H9 (cell line): ENCODE measurements around the gene KRT34. TPM values are rescaled to one million over a fixed set of nuclear protein-coding genes. Genes with fewer than 3 reads are reported as not detected.

Experiments
- DNase-seq: peaks from one replicate; pipeline ENCODE4 v3.0.0-alpha.2; 2017
- H2AFZ ChIP-seq: one replicate; pipeline ENCODE4 v1.6.1; 2013; ENCODE audit warnings: mild to moderate bottlenecking, low read length, control low read depth, moderate library complexity
- H2AK5ac ChIP-seq: 2 replicates; pipeline ENCODE4 v1.6.1; 2013; ENCODE audit warnings: low read length, control low read depth, mixed read lengths; ENCODE audit not compliant: insufficient read length
- H2BK120ac ChIP-seq: one replicate; pipeline ENCODE4 v1.6.1; 2013; ENCODE audit warnings: low read depth, mild to moderate bottlenecking, low read length, control low read depth, inconsistent platforms; ENCODE audit not compliant: poor library complexity, severe bottlenecking
- H2BK12ac ChIP-seq: 2 replicates; pipeline ENCODE4 v1.6.1; 2013; ENCODE audit warnings: low read length, control low read depth, mixed read lengths, low read depth; ENCODE audit not compliant: insufficient read length
- H2BK15ac ChIP-seq: 2 replicates; pipeline ENCODE4 v1.6.1; 2013; ENCODE audit warnings: low read depth, low read length, control low read depth
- H2BK20ac ChIP-seq: one replicate; pipeline ENCODE4 v1.6.1; 2013; ENCODE audit warnings: low read depth, mild to moderate bottlenecking, low read length, control low read depth, inconsistent platforms; ENCODE audit not compliant: poor library complexity, severe bottlenecking
- H2BK5ac ChIP-seq: 2 replicates; pipeline ENCODE4 v1.6.1; 2013; ENCODE audit warnings: low read length, control low read depth, mixed read lengths; ENCODE audit not compliant: insufficient read length
- H3K14ac ChIP-seq: 2 replicates; pipeline ENCODE4 v1.6.1; 2013; ENCODE audit warnings: low read length, control low read depth; ENCODE audit not compliant: insufficient read depth
- H3K18ac ChIP-seq: 2 replicates; pipeline ENCODE4 v1.6.1; 2013; ENCODE audit warnings: low read depth, mild to moderate bottlenecking, mixed read lengths, low read length, control low read depth; ENCODE audit not compliant: insufficient read length
- H3K23ac ChIP-seq: 2 replicates; pipeline ENCODE4 v1.6.1; 2013; ENCODE audit warnings: low read length, control low read depth, mixed read lengths, low read depth; ENCODE audit not compliant: insufficient read length
- H3K23me2 ChIP-seq: 2 replicates; pipeline ENCODE4 v1.6.1; 2013; ENCODE audit warnings: low read depth, mild to moderate bottlenecking, mixed read lengths, low read length, control low read depth; ENCODE audit not compliant: insufficient read length, poor library complexity, severe bottlenecking
- H3K27ac ChIP-seq: 2 replicates; pipeline ENCODE4 v1.5.1; 2013; ENCODE audit warnings: low read length, control low read depth, mixed read lengths, low read depth; ENCODE audit not compliant: insufficient read length
- H3K27me3 ChIP-seq: 2 replicates; pipeline ENCODE4 v1.6.1; 2013; ENCODE audit warnings: low read length, control low read depth, inconsistent platforms; ENCODE audit not compliant: insufficient read depth
- H3K4ac ChIP-seq: 2 replicates; pipeline ENCODE4 v1.6.1; 2013; ENCODE audit warnings: low read depth, mild to moderate bottlenecking, control low read depth, inconsistent platforms, low read length, moderate library complexity
- H3K4me1 ChIP-seq: 2 replicates; pipeline ENCODE4 v1.6.1; 2013; ENCODE audit warnings: low read length, control low read depth, inconsistent platforms; ENCODE audit not compliant: insufficient read depth
- H3K4me2 ChIP-seq: 2 replicates; pipeline ENCODE4 v1.6.1; 2013; ENCODE audit warnings: low read length, control low read depth, mixed read lengths; ENCODE audit not compliant: insufficient read length, insufficient read depth
- H3K56ac ChIP-seq: 2 replicates; pipeline ENCODE4 v1.6.1; 2013; ENCODE audit warnings: low read depth, mild to moderate bottlenecking, mixed read lengths, low read length, control low read depth; ENCODE audit not compliant: insufficient read length
- H3K79me1 ChIP-seq: 2 replicates; pipeline ENCODE4 v1.6.1; 2013; ENCODE audit warnings: low read depth, mild to moderate bottlenecking, moderate library complexity, low read length, control low read depth, inconsistent platforms; ENCODE audit not compliant: insufficient read depth, poor library complexity, severe bottlenecking
- H3K79me2 ChIP-seq: 2 replicates; pipeline ENCODE4 v1.6.1; 2013; ENCODE audit warnings: low read length, control low read depth, inconsistent platforms; ENCODE audit not compliant: insufficient read depth
- H3K9ac ChIP-seq: 2 replicates; pipeline ENCODE4 v1.6.1; 2013; ENCODE audit warnings: low read length, control low read depth, mixed read lengths; ENCODE audit not compliant: insufficient read length; ENCODE audit errors: extremely low read depth
- H3K9me3 ChIP-seq: one replicate; pipeline ENCODE4 v1.6.1; 2013; ENCODE audit warnings: low read depth, low read length, inconsistent platforms; ENCODE audit not compliant: control insufficient read depth
- H3T11ph ChIP-seq: one replicate; pipeline ENCODE4 v1.6.1; 2013; ENCODE audit warnings: mild to moderate bottlenecking, low read length, control low read depth, inconsistent platforms
- H4K20me1 ChIP-seq: one replicate; pipeline ENCODE4 v1.6.1; 2013; ENCODE audit not compliant: control insufficient read depth, insufficient read length, insufficient read depth
- H4K5ac ChIP-seq: 2 replicates; pipeline ENCODE4 v1.6.1; 2013; ENCODE audit warnings: low read depth, mild to moderate bottlenecking, mixed read lengths, low read length, control low read depth; ENCODE audit not compliant: insufficient read length
- H4K8ac ChIP-seq: replicated peaks from 2 replicates; pipeline ENCODE4 v1.6.1; 2013; ENCODE audit warnings: low read length, control low read depth, mixed read lengths, low read depth; ENCODE audit not compliant: insufficient read length
- H4K91ac ChIP-seq: 2 replicates; pipeline ENCODE4 v1.6.1; 2013; ENCODE audit warnings: low read depth, mild to moderate bottlenecking, moderate library complexity, mixed read lengths, low read length, control low read depth; ENCODE audit not compliant: insufficient read length
- H3K27ac Mint-ChIP-seq, 3 experiments: 2 replicates in 2 of 3; 3 replicates in 1 of 3; pipeline ENCODE4 v1.8.0; 2020 to 2021; ENCODE audit warnings: mixed read lengths in 3 of 3, mild to moderate bottlenecking in 1 of 3, moderate library complexity in 1 of 3
- H3K27me3 Mint-ChIP-seq: 2 replicates; pipeline ENCODE4 v1.8.0; 2021; ENCODE audit warnings: low read depth, mild to moderate bottlenecking, moderate library complexity, mixed read lengths
- H3K36me3 Mint-ChIP-seq, 3 experiments: 2 replicates in 2 of 3; 3 replicates in 1 of 3; pipeline ENCODE4 v1.8.0; 2020 to 2021; ENCODE audit warnings: low read depth in 3 of 3, mixed read lengths in 3 of 3; ENCODE audit not compliant: insufficient read depth in 1 of 3
- H3K4me1 Mint-ChIP-seq, 2 experiments: 2 replicates each; pipeline ENCODE4 v1.8.0; 2020; ENCODE audit warnings: mixed read lengths in 2 of 2
- H3K4me3 Mint-ChIP-seq, 2 experiments: 2 replicates in 1 of 2; 3 replicates in 1 of 2; pipeline ENCODE4 v1.8.0; 2020 to 2021; ENCODE audit warnings: mild to moderate bottlenecking in 2 of 2, mixed read lengths in 2 of 2, moderate library complexity in 1 of 2
- H3K9me3 Mint-ChIP-seq, 2 experiments: 2 replicates in 1 of 2; 3 replicates in 1 of 2; pipeline ENCODE4 v1.8.0; 2020; ENCODE audit warnings: mild to moderate bottlenecking in 2 of 2, mixed read lengths in 2 of 2, moderate library complexity in 1 of 2
- WGBS: extraction: QIAGEN DNeasy Blood & Tissue Kit; methylation state at CpG from one replicate; pipeline ENCODE4 v1.1.7; 2013; ENCODE audit warnings: missing lambda C conversion rate, low lambda C conversion rate, mixed read lengths; ENCODE audit not compliant: insufficient read length; ENCODE audit errors: extremely low coverage; 5-methylcytosine and 5-hydroxymethylcytosine counted together
- total RNA-seq: library from RNA; stranded (reverse); gene quantifications from 2 replicates; pipeline ENCODE4 v1.2.1, GENCODE V29; 2021
- TF ChIP-seq, protein P1 (sequence below): fragments of 200-600 bp; sonication (generic); conservative IDR thresholded peaks from 3 replicates; pipeline ENCODE4 v1.8.0; 2021; ENCODE audit warnings: antibody characterized with exemption, mild to moderate bottlenecking

Gene KRT34
- total RNA-seq, 1 experiment from 2014 or later = not detected

DNA sequence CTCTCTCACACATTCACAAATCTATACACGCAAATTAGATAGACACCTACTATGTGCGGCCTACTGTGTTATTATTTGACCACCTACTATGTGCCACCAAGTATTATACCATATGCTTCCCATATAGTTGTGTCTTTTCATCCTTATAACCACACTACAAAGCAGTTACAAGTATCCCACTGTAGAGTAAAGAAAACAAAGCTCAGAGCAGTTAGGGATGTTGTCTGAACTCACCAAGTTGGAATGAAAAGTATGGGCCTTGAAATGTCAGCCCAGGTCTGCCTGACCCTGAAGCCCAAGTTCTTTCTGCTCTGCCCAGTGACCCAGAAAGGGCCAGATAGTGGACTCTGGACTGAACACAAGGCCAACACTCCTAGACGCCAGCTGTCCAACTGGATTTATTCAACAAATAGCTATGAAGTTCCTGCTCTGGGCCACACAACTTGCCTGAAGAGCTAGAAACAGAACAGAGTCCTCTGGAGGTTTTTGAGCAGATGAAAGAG, 33.8 kb upstream of the KRT34 start:
- Mint-ChIP-seq H3K27ac (no peak overlapping the region), H3K9me3 (no peaks in the 10 kb centered on the region), H3K4me3 (no peak overlapping the region), H3K27me3 (peaks cover 5% of the 10 kb centered on the region; the same call in 1 of the 2 replicates), H3K4me1 (peaks cover 32 to 37% of the 10 kb centered on the region in 2 experiments), H3K36me3 (no peaks in the 10 kb centered on the region)
- no peak overlapping the region for H3K4me2 ChIP-seq
- no peak overlapping the region for H4K91ac ChIP-seq
- no peak overlapping the region for H3T11ph ChIP-seq
- H2AFZ ChIP-seq = no peak overlapping the region
- H4K5ac ChIP-seq = no peak overlapping the region
- H3K14ac ChIP-seq = no peak overlapping the region
- H2BK20ac ChIP-seq = no peak overlapping the region
- H3K27me3 ChIP-seq = no peaks in the 10 kb centered on the region
- H2BK15ac ChIP-seq = no peak overlapping the region
- DNase-seq = no peak
- no peak overlapping the region for H3K9ac ChIP-seq
- peaks cover 4% of the 10 kb centered on the region for H3K4me1 ChIP-seq
- no peaks in the 10 kb centered on the region for H3K79me1 ChIP-seq
- H4K8ac ChIP-seq = no peak overlapping the region
- no peak overlapping the region for H3K56ac ChIP-seq
- no peak overlapping the region for H2BK120ac ChIP-seq
- H2BK12ac ChIP-seq = no peak overlapping the region
- H2BK5ac ChIP-seq = no peak overlapping the region
- H4K20me1 ChIP-seq = no peaks in the 10 kb centered on the region
- H3K4ac ChIP-seq = no peak overlapping the region
- H3K18ac ChIP-seq = no peak overlapping the region
- no peaks in the 10 kb centered on the region for H3K23me2 ChIP-seq
- H3K9me3 ChIP-seq = no peaks in the 10 kb centered on the region
- no peak overlapping the region for H2AK5ac ChIP-seq
- WGBS = no CpG with 5 or more reads among the region's 3 CpGs
- no peaks in the 10 kb centered on the region for H3K79me2 ChIP-seq
- TF ChIP-seq, protein P1, sequence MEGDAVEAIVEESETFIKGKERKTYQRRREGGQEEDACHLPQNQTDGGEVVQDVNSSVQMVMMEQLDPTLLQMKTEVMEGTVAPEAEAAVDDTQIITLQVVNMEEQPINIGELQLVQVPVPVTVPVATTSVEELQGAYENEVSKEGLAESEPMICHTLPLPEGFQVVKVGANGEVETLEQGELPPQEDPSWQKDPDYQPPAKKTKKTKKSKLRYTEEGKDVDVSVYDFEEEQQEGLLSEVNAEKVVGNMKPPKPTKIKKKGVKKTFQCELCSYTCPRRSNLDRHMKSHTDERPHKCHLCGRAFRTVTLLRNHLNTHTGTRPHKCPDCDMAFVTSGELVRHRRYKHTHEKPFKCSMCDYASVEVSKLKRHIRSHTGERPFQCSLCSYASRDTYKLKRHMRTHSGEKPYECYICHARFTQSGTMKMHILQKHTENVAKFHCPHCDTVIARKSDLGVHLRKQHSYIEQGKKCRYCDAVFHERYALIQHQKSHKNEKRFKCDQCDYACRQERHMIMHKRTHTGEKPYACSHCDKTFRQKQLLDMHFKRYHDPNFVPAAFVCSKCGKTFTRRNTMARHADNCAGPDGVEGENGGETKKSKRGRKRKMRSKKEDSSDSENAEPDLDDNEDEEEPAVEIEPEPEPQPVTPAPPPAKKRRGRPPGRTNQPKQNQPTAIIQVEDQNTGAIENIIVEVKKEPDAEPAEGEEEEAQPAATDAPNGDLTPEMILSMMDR = no peak
- no peak overlapping the region for H3K23ac ChIP-seq
- H3K27ac ChIP-seq = no peak overlapping the region
